NCI-H1436 treated with DMSO at 0.1 percent for 48 hours (cell line): ENCODE data around the gene IL23R.

Source experiments
- DNase-seq: peaks from one replicate; lab custom pipeline; 2025; lab: John Stamatoyannopoulos, UW

The IL23R gene

DNA sequence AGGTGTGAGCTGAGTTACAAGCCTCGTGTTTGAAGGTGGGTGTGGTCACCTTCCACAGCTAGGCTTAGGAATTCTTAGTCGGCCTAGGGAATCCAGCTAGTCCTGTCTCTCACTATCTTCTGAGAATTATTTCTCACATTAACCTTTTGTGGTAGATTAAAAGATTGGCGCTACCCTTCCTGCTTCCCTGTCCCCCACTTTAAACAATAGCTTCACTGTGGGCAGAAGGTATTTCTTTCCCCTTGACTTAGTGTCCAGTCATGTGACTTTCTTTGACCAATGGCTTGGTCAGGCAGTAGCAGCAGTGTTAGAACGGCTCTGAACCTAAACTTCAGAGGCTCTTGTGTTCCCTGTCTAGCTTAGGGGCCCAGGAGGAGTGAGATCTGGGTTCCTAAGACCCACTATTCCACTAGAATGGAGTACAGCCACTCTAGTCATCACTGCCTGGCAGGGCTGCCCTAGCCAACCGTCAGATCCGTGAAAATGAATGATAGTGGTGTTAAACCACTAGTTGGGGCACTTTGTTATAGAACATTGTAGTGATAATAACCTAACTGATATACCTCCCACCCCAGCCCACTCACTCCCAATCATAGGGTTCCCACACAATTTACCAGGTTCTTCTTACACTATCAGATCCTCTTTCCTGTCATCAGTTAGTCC lies 17.6 kb upstream of the IL23R start:
- DNase-seq: no peak

DNA sequence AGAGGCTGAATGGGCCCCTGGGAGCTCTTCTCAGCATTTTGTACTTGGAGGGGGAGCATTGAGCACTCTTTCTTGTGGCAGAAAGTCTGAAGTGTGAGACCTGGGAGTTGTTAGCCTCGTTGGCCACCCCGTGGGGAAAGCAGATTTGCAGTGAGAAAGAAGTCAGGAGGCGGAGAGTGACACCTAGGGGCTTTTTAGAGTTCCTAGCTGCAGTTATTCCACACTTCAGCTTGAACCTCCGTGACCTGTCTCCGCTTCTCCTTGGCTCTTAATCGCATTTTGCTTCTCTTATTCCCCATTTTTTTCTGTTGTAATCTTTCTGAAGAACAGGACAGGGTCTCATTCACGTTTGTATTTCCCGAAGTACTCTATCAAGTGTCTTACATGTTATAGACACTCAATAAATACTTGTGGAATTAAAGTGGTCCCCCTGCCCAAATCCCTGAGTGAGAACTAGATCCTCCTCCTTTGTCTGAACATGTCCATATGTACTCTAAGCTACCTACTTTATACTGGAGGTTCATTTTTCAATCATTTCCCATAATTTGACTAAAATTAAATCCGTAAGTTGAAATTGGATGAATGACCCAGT lies 17.0 kb upstream of the IL23R start:
- peak; percentile 42 for DNase-seq

DNA sequence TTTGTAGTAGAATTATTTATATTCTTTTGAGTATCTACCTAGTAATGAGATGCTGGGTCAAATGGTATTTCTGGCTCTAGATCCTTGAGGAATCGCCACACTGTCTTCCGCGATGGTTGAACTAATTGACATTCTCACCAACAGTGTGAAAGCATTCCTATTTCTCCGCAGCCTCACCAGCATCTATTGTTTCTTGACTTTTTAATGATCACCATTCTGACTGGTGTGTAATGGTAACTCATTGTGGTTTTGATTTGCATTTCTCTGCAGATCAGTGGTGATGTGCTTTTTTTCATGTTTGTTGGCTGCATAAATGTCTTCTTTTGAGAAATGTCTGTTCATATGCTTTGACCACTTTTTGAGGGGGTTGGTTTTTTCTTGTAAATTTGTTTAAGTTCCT lies 15.3 kb upstream of the IL23R start:
- no peak for DNase-seq

DNA sequence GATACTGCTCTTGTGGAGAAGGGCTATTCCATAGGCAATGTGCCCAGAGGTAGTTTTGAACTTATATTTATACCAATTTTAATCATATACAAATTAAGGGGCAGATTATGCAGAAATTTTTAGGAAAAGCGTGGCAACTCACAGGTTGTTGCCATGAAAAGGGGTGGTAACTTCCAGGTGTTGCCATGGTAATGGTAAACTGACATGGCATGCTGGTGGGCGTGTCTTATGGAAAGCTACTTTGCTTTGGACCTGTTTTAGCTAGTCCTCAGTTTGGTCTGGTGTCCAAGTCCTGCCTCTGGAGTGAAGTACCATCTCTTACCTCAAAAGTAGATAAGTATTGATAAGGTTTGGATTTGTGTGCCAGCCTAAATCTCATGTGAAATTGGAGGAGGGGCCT lies 7.9 kb upstream of the IL23R start:
- no peak for DNase-seq

DNA sequence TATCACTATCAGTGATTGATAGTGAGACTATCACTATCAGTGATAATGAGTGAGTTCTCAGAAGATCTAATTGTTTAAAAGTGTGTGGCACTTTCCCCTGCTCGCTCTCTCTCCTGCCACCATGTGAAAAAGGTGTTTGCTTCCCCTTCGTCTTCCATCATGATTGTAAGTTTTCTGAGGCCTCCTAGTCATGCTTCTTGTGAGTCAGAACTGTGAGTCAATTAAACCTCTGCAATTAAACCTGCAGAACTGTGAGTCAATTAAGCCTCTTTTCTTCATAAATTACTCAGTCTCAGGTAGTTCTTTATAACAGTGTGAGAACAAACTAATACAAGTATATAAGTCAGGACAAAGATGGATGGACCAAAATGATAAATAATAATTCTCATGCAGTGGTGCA lies 7.0 kb upstream of the IL23R start:
- no peak for DNase-seq

DNA sequence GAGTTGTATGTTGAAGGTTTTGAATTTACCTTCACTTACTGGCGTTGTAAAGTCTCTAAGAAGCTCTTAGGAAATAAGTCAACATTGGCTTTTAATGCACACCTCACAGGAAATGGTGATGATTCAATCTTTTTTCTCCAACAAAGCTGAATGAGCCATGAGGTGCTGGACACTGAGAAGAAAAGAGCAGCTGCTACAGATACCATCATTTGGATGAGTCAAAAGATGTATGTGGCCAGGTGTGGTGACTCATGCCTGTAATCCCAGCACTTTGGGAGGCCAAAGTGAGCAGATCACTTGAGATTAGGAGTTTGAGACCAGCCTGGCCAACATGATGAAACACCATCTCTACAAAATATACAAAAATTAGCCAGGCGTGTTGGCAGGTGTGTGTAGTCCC lies 3.3 kb upstream of the IL23R start:
- DNase-seq: no peak

DNA sequence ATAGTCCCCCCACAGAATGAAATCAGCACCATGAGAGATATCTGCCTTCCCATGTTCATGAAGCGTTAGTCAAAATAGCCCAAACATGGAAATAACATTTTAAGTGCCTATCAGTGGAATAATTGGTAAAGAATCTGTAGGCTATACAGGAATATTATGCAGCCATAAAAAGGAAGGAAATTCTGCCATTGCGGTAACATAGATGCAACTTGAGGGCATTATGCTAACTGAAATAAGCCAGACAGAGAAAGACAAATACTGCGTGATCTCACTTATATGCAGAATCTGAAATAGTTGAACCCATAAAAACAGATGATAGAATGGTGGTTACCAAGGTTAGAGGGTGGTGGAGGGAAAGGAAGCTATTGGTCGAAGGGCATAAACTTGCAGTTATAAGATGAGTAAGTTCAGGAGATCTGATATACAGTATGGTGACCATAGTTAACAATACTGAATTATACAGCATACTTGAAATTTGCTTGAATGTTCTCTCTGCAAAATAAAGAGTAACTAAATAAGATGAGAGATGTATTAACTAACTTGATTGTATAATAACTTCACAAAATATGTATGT lies 699 bp upstream of the IL23R start:
- no peak for DNase-seq

DNA sequence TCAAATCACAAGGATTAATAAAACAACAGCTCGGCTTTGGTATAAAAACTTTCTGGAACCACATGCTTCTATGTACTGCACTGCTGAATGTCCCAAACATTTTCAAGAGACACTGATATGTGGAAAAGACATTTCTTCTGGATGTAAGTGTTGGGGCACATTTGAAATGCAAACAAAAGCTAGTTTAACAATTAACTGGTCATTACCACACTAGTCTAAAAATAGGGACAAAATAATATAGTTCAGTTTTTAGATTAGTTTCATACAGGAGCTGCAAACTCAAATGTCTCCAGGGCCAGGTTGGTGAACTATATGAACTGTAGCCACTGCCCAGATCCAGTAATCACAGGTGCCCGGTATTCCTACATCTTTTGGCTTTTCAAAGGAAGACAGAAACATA lies 3.2 kb downstream of the IL23R start:
- no peak for DNase-seq

DNA sequence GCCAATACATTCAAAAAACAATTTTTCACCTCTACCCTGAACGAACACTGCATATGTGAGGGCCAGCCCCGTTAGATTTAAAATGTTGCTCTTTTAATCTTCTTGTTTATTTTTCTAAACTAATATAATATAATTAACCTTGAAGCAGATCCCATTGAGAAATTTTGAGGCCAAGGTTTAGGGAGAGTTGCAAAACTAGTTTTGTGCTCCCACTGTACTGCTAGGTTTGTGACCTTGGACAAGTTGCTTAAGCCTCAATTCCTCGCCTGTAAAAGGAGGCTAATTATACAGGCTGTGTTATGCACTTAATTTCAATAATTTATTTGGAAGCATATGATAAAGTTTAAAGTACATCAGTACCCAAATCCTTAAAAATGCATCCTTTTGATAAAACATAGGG lies 3.7 kb downstream of the IL23R start:
- no peak for DNase-seq

DNA sequence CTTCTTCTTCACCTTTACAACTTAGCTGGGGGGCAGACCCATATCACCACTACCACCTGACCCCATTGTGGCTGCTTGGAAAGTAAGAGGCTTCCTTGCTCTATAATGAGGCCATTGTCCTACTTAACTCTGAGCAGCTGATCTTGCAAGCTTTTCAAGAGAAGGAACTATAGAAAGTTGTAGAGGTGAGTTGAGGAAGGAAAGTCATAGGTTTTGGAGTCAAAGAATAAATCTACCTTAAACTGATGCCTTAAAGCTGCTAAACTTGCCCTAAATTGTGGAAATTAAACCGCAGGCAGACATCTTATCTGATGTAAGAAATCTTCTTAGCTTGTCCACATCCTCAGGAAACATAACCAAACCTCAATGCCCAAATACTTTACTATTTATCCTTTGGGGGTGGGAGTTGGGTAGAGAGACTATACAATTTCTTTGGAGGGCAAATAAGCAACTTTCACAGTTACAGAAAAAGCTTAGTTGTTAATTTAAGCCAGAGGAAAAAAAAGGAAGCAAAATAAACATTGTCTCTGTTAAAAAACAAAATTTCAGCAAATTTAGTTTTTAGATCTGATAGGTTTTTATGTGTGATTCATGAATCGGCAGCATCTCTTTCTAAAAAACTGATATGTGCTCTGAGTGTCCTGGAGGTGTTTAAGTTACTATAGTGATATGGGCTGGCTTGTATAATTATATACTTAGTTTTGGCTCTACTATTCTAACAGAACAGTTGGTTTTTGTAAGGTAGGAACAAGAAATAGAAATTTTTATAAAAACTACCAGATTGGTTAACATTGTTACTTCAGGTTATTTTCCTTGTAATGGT lies 4.7 kb downstream of the IL23R start:
- DNase-seq: no peak

DNA sequence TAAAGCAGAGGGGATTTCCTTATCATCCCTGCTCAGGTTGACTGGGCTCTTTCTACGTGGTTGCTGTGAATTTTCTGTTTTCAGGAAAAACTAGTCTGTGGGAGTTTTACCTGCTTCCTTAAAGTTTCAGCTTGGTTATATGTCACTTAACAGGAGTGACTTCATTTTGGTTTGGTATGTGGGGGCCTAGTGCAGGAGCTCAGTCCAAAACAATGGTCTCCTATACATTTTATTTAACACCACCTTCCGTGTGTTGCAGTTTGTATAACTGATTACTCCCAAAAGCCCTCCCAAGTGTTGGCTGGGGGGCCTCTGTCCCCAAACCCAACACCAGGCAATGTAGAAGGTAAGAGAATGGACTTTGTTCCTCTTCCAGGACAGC lies 5.3 kb downstream of the IL23R start:
- no peak for DNase-seq

DNA sequence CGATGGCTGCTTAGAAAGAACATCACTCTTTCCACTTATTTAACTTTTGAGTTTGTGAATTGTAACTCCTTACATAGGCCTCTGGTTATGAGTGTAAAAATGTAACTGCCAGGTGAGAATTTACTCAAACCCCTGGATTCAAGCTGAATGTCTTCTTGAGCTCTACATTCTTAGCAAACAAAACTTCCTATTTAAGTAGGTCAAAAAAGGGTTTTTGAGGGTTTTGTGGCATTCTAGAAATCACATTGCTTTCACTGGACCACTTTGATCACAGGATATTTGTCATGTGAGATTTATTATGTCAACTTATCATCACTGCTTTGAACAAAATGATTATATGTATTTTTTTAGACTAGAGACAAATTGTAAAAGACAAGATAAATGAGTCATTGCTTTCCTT lies 5.7 kb downstream of the IL23R start:
- no peak for DNase-seq

DNA sequence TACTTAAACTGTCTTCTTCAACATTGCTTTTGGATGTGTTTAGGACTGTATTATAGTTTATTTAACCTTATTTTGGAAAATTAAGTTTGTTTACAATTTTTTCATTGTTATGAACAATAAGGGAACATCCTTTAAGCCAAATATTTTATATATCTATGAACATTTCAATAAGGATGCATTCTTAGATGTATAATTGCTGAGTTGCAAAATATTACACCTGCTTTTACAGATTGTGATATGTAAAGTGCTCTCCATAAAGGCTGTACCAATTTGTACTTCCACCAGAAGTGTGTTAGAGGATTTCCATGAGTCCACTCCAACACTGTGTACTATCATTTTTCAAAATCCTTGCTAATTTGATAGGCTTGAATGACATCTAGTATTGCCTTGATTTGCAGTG lies 7.7 kb downstream of the IL23R start:
- DNase-seq: no peak

DNA sequence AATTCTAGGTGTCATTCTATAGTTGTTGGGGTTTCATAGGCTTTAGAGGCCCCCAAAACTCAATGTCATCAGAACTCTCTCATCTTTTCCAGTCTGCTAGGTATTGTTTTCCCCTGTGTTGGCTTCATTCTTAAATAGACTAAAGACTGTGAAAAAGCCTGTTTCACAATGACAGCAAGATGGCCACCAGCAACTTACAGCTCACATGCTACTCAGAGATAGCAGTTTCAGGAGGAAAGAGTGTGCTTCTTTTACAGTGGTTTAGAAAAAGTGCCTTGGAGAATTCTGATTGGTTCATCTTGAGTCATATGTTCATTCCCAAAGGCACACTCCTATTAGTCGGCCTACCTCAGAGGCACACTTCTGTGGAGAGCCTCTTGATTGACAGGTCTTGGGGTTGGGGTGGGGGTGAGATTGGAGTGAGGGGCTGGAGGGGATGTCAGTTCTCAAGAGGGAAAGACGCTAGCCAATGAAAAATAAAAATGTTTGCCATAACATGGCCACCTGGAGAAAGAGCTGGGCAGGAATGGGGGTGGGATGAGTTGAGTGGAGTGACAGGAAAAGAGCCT lies 8.5 kb downstream of the IL23R start:
- no peak for DNase-seq

DNA sequence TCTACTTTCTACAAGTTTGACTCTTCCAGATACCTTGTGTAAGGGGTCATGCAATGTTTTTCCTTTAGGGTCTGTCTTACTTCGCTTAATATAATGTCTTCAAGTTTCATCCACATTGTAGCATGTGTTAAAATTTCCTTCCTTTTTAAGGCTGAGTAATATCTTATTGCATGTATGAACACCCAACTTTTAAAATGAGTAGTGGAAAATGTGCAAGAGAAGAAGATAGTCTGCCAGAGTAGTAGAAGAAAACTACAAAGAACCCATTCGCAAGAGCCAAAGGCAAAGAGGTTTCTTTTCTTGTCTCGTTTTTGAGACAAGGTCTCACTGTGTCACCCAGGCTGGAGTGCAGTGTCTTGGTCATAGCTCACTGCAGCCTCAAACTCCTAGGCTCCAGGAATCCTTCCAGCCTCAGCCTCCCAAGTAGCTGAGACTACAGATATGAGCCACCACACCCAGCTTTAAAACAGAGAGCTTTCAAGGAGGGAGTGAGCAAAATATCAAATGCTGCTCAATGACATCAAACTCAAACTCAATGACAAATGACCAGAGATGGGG lies 9.4 kb downstream of the IL23R start:
- no peak for DNase-seq

DNA sequence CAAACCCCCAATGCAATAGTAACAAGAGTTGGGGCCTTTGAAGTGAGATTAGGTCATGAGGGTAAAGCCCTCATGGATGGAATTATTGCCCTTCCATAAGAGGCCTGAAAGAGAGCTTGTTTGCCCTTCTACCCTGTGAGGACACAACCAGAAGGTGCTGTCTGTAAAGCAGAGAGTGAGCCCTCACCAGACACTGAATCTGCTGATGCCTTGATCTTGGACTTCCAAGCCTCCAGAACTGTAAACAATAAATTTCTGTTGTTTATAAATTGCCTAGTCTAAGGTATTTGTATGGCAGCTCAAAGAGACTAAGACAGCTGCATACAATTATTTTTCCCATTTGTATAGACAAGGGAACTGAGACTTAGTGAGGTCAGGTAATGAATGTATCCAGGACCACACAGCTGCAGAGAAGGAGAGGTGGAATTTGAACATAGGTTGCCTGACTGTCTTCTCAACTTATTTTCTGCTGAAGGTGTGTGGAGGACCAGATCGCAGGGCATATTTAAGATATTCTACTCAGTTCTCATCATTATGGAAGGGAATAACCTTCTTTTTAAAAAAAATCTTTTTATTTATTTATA lies 18.7 kb downstream of the IL23R start:
- no peak for DNase-seq

DNA sequence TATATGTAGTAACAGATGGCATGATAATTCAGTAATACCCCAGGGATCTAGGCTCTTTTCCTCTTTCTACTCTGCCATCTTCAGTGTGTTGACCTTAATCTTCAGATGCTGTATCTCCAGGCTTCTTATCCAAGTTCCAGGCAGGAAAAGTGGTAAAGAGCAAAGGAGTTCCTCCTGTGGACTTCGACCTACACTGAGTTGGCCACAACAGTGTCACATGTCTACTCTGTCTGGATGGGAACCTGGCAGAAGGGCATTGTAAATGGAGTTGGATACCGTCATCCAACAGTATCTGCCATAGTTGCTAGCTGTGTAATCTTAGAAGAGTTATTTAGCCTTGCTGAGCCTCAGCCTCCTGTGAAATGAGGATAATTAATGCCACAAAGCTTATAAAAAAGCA lies 21.9 kb downstream of the IL23R start:
- DNase-seq: no peak

DNA sequence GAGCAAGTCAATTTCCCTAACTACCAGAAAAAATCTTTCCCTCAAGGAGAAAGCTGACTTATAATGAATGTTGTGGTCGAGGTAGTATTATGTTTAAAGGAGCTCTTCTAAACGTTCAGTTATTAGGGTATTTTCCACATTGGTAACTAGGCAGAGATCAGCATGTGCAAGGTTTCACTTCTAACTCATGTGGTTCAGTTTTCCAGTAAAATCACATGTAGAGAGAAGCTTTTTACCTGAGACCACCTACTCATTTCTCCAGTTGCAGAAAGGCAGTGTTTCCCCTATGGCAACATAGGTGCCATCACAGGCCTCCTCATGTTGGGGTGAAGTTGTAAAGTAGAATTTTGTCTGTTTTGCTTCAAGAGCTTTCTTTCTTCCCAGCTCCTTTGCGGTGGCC lies 23.7 kb downstream of the IL23R start:
- no peak for DNase-seq

DNA sequence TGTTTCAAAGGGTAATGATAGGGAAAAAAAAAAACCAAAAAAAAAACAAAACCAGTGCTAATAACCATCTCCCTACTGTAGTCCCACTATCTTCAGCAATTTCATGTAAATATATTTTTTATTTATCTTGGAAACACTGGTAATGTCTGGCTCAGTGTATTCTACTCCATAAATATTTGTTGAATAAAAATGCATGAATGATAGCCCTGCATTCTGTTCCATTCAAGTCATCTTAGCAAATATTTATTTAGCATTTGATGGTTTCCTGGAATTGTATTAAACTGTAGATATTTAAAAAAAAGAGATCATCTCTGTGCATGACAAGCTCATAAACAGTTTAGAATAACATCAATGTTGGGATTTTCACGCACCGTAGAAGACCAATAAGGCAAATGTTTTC lies 24.2 kb downstream of the IL23R start:
- no peak for DNase-seq

DNA sequence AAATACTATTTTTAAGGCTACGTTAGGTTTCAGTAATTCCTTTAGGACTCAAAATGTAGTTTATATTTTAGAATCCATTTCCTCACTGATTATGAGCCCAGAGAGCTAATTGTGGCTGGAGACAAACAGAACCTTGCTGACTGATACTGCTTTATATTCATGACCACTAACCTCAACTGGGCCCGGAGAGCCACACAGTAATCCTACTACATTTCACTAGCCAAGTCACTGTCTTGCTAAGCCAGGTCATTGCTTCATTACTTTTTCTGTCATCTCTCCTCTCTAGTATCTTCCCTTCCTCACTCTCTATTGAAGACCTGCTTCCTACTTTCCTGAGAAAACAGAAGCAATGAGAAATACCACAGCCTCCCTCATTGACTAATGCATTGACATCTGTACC lies 24.7 kb downstream of the IL23R start:
- no peak for DNase-seq

DNA sequence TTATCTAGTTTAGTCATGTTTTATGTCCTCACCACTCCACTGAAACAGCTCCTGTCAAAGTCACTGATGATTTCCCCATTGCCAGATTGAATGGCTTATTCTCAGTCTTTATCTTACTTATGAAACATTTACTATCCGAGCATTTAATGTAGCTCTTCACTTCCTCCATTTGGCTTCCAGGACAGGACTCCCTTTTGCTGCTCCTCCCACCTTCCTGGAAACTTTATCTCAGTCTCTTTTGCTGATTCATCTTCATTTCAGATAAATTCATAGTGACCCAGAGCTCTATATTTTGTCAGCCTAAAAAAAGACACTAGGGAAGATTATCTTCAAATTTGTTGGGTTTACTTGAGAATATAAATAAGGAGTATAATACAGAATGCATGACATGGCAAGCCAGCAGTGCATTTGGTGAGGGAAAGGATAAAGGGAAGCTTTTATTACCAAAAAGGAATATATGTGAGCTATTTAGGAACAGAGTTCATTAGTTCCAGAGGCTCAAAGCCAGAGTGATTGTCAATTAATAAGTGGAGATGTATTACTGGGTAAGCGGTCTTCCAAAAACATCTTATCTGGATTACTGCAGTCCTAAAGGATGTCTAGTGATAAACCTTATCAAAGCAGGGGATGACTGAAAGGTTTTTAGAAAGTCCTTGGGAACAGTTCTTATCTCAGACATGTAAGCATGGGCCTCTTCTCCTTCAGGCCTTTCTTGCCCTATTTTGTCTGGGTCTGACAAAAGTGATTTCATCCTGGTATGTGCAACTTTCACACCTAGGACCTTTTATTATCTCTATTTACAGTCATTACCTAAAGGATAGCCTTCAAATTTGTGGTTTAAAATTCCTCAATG lies 25.6 kb downstream of the IL23R start:
- no peak for DNase-seq
